Body of pancreas (tissue), 4 donors: ENCODE results near the gene WDR1. TPM values are rescaled to one million over a fixed set of nuclear protein-coding genes. Genes with fewer than 3 reads are reported as not detected.
A peak's percentile ranks its signal among the peaks of the same experiment; 100 is the strongest.

Source experiments
- ATAC-seq: fragments of 150-250 bp; one replicate; pipeline ENCODE4 v1.9.1; 2016
- DNase-seq, 4 donors: peaks; one replicate each; pipeline ENCODE4 v3.0.0-alpha.2; 2019
- H3K27ac ChIP-seq, 4 donors: fragments of 200-600 bp; sonication (generic); 1 replicate in 3 of 4; 2 replicates in 1 of 4; pipeline versions ENCODE4 v1.5.1 to v1.6.1; 2016 to 2019; ENCODE audit warnings: mild to moderate bottlenecking in 1 of 4, mixed read lengths in 1 of 4, moderate library complexity in 1 of 4
- H3K27me3 ChIP-seq, 2 donors: fragments of 200-600 bp; sonication (generic); one replicate each; pipeline ENCODE4 v1.6.0; 2016; ENCODE audit warnings: mild to moderate bottlenecking in 1 of 2
- H3K36me3 ChIP-seq, 2 donors: fragments of 200-600 bp; sonication (generic); replicated peaks in 1 of 2; 2 replicates each; pipeline ENCODE4 v1.5.1; 2016; ENCODE audit warnings: low read depth in 2 of 2; ENCODE audit not compliant: insufficient read depth in 1 of 2
- H3K4me1 ChIP-seq: fragments of 200-600 bp; sonication (generic); one replicate; pipeline ENCODE4 v1.6.0; 2016
- H3K4me3 ChIP-seq, 2 donors: fragments of 200-600 bp; sonication (generic); 1 replicate in 1 of 2; 2 replicates in 1 of 2; pipeline ENCODE4 v1.5.1; 2016 to 2019
- H3K9me3 ChIP-seq, 3 donors: fragments of 200-600 bp; sonication (generic); 1 replicate in 2 of 3; 2 replicates in 1 of 3; pipeline ENCODE4 v1.5.1; 2016
- CTCF ChIP-seq, 7 experiments: fragments of 450-650 bp in 4 of 7; fragments of 200-600 bp in 3 of 7; sonication (generic) in 3 of 7; IDR thresholded peaks; one replicate each; pipeline ENCODE4 v1.5.1; 2016 to 2019; ENCODE audit warnings: antibody characterized with exemption in 7 of 7
- POLR2A ChIP-seq, 3 donors: fragments of 450-650 bp; IDR thresholded peaks; one replicate each; pipeline ENCODE4 v1.6.1; 2016; ENCODE audit warnings: antibody characterized with exemption in 3 of 3, mild to moderate bottlenecking in 2 of 3
- WGBS, 2 donors: methylation state at CpG; one replicate each; pipeline ENCODE4 v1.1.5; 2017; 5-methylcytosine and 5-hydroxymethylcytosine counted together
- intact Hi-C: fragments of 100-400 bp; cut with DNase I; formaldehyde crosslinking; loops from one replicate; pipeline ENCODE4 v1.15.1; 2023
- total RNA-seq, 2 donors: library from RNA; depleted of rRNA; stranded (reverse); fragments of >200 nt; gene quantifications; one replicate each; pipeline ENCODE4 v1.1.0, GENCODE V29; 2016

The WDR1 gene
- total RNA-seq, 2 donors from 2014 or later: 46.1 to 51.9 TPM

GRCh38 chr4:10069075-10069642, 47.4 kb downstream of the WDR1 start:
- H3K4me1 ChIP-seq: no peaks in the 10 kb centered on the region
- 85 to 90% methylated on average over 10 to 12 of the region's 12 CpGs for WGBS, 2 donors
- H3K4me3 ChIP-seq: no peak overlapping the region
- no peaks in the 10 kb centered on the region for H3K9me3 ChIP-seq
- intact Hi-C loops: no loop called here
- no peaks in the 10 kb centered on the region for H3K27me3 ChIP-seq
- ATAC-seq: no peak
- TF ChIP-seq CTCF (IDR thresholded peaks at IDR 0.05) (no peak), POLR2A (IDR thresholded peaks at IDR 0.05) (no peak)
- no peak overlapping the region for H3K27ac ChIP-seq
- DNase-seq: no peak
- H3K36me3 ChIP-seq: no peaks in the 10 kb centered on the region

GRCh38 chr4:10066670-10067651, 49.6 kb downstream of the WDR1 start:
- H3K36me3 ChIP-seq: no peaks in the 10 kb centered on the region
- no peak for ATAC-seq
- no peak overlapping the region for H3K4me3 ChIP-seq

GRCh38 chr4:10066206-10066605, 50.4 kb downstream of the WDR1 start:
- no peak for ATAC-seq
- DNase-seq: no peak
- intact Hi-C loops: no loop called here
- H3K27ac ChIP-seq: no peak overlapping the region
- no peaks in the 10 kb centered on the region for H3K27me3 ChIP-seq
- H3K36me3 ChIP-seq: no peaks in the 10 kb centered on the region
- 42 to 96% methylated on average over 2 of the region's 2 CpGs for WGBS, 2 donors
- H3K4me3 ChIP-seq: no peak overlapping the region
- H3K9me3 ChIP-seq: no peaks in the 10 kb centered on the region
- H3K4me1 ChIP-seq: no peaks in the 10 kb centered on the region
- TF ChIP-seq CTCF (IDR thresholded peaks at IDR 0.05) (no peak), POLR2A (IDR thresholded peaks at IDR 0.05) (no peak)

More at GRCh38 chr4:10066670-10067651, 49.6 kb downstream of the WDR1 start:
- Histone ChIP-seq H3K27me3 (no peaks in the 10 kb centered on the region), H3K4me1 (no peaks in the 10 kb centered on the region), H3K9me3 (no peaks in the 10 kb centered on the region), H3K27ac (no peak overlapping the region)
- WGBS, 2 donors: 83 to 87% methylated on average over 15 of the region's 15 CpGs
- intact Hi-C loops: no loop called here
- no peak for DNase-seq
- TF ChIP-seq CTCF (IDR thresholded peaks at IDR 0.05): no peak
- no peak for TF ChIP-seq POLR2A (IDR thresholded peaks at IDR 0.05)

- Histone ChIP-seq H3K4me1 (no peaks in the 10 kb centered on the region), H3K27me3 (no peaks in the 10 kb centered on the region), H3K9me3 (no peaks in the 10 kb centered on the region), H3K36me3 (no peaks in the 10 kb centered on the region), H3K4me3 (no peak overlapping the region), H3K27ac (peak overlapping the region in 2 of 4 donors; percentile 47 to 53)
- intact Hi-C loops: no loop called here
- 45 to 75% methylated on average over 5 to 9 of the region's 9 CpGs for WGBS, 2 donors
- ATAC-seq (peak; percentile 96), DNase-seq (peak; percentile 42 to 71 (median 60))
- TF ChIP-seq POLR2A (IDR thresholded peaks at IDR 0.05) (no peak), CTCF (IDR thresholded peaks at IDR 0.05) (peak; percentile 13 to 81 (median 59))
Observed at GRCh38 chr4:10063544-10064300, 52.9 kb downstream of the WDR1 start.
